HG03378 (cell line): ENCODE results near the gene DLEC1.
A peak's percentile ranks its signal among the peaks of the same experiment; 100 is the strongest.
"Not testable (repeated sequence)": the region's sequence is repeated elsewhere in the genome, so short reads cannot be mapped to it uniquely, and the experiment has no call there.

Source experiments
- ATAC-seq: cut with Tn5 transposase; IDR thresholded peaks from one replicate; pipeline ENCODE4 v1.9.1; 2021; ENCODE audit warnings: mild to moderate bottlenecking, moderate library complexity; ENCODE audit not compliant: unreplicated experiment

DLEC1 gene

GRCh38 chr3:38151667-38152265, 112.8 kb downstream of the DLEC1 start:
- no peak for ATAC-seq

GRCh38 chr3:38152609-38153008, 113.6 kb downstream of the DLEC1 start:
- ATAC-seq: no peak

DNA sequence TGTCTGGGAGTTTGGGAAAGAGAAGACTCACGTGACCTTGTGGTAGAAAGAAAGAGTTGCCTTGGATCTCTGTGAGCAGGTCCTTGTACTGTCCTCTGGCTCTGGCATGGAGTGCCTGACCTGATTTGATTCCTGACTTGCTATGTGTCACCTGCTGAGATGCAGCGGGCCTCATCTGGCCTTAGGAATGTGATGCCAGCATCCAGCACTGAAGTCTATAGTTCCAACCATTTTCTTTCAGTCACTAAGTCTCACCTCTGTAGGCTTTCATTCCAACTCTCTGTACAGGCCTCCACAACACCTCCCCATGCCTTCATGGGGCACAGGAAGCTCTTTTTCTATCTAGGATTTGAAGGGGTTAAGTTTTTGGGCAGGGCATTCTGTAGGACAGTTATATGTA, 114.2 kb downstream of the DLEC1 start:
- ATAC-seq: no peak

DNA sequence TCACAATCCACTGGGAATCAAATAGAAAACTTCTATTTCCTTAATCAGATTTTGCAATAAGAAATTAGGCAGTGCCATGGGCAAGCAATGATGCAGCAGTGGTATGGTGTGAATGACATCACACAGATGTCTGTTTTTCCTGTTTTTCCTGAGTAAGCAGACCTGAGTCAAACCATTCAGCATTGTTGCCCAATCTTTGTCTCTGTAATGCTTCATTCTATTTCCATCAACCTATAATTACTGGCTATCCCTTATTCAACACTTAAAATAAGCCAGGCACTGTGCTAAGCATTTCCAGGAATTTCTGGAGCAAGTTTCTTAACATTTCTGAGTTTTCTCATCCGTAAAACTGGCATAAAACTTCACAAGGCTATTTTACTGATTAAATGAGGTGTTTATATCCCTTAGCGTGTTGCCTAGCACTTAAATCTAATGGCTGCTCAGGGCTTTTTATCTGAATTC, 115.1 kb downstream of the DLEC1 start:
- ATAC-seq: no peak

GRCh38 chr3:38154625-38155255, 115.7 kb downstream of the DLEC1 start:
- no peak for ATAC-seq

GRCh38 chr3:38155825-38156224, 116.8 kb downstream of the DLEC1 start:
- ATAC-seq: no peak

DNA sequence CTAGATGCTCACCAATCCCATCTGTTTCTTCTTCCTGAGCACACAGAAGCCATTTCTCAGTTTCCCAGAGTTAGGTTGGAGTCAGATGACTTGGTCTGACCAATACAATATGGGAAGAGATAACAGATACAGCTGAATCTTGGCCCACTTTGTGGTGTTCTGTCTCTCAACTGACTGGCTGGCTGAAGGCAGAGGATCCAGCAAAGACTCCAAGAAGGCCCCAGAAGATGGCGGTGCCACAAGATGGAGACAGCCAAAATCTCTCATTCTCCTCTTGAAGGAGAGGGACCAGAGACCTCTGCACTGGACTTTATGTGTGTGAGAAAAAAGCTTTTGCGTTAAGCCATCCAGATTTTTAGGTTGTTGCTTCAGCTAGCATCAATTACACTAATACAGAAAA, 118.1 kb downstream of the DLEC1 start:
- ATAC-seq: no peak

GRCh38 chr3:38157595-38157994, 118.6 kb downstream of the DLEC1 start:
- no peak for ATAC-seq

- ATAC-seq: no peak
These were observed 119.5 kb downstream of the DLEC1 start for GRCh38 chr3:38158472-38158871.

- ATAC-seq: not testable (repeated sequence)
These were observed 121.7 kb downstream of the DLEC1 start for GRCh38 chr3:38160704-38161103.

DNA sequence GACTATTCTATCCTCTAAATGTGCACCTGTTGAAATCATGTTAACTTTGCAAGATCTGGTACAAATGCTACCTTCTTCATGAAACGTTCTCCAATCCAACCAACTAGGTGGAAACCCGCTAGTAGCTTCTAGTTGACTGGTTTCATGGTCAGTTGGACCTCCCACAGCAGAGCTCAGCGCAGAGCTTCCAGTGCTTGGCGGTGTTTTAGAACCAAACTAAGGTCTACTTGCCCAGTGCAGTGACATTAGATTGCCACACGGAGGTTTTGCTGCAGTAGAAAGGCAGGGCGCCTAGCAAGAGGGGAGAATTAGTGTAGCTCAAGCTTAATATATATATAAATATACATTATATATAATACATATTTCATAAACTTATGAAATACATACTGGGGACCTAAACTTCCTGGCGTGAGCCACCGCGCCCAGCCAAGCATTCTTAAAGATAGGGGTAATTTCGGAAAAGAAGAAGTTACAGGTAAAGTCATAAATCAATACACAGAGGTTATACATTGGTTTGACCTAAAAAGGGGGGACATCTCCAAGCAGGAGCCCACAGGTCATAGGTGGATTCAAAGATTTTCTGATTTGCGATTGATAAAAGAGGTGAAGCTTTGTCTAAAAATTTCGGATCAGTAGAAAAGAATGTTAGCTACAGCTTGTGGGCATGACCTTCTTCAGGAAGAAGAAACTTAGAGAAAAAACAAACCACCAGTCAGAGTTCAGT, 124.3 kb downstream of the DLEC1 start:
- ATAC-seq: no peak

- ATAC-seq: no peak
These were observed 125.0 kb downstream of the DLEC1 start for GRCh38 chr3:38163841-38164642.

DNA sequence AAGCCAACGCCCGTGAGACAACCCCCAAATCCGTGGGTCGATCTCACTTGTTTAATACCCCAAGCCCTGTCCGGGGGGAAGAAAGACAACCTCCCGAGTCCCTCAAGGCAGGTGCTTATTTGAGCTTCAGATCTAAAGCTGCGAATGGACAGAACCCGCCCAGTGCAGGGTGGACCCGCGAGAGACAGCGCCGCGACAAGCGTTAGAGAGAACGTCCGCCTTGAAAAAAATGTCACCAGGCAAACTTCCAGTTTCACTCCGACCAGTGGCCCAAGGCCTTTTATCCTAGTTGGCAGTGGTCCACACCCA, 125.6 kb downstream of the DLEC1 start:
- no peak for ATAC-seq

GRCh38 chr3:38164952-38165721, 126.1 kb downstream of the DLEC1 start, which contains the start of gene OXSR1:
Gene OXSR1, plus strand, starts transcription at chr3:38165537. Its CDS starts 340 bp downstream, at chr3:38165877.
- peak; percentile 96 for ATAC-seq

DNA sequence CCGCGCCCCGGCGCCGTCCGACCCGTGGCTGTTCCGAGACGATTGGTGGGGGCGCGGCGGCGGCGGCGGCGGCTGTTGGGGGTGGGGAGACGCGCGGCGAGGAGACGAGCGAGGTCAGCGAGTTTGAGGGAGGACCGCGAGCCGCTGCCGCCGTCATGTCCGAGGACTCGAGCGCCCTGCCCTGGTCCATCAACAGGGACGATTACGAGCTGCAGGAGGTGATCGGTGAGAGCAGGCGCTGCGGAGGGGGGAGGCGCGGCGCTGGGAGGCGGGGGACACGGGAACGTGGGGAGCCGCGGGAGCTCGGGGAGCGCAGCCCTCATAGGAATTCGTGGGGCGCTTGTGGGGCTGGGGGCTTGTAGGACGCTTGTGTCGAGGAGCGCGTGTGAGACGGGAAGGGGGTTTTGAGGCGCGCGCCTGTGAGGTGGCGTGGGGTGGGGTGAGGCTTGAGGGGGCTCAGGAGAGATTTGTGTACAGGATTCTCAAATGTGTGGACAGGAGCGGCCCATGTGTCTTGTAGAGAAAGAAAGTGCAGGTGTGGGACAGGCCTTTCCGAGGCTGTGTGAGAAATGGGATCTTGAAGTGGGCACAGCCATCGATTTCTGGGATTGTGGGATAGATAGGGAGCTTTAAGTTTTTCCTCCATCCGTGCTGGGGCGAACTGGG, 126.8 kb downstream of the DLEC1 start:
- ATAC-seq: no peak

DNA sequence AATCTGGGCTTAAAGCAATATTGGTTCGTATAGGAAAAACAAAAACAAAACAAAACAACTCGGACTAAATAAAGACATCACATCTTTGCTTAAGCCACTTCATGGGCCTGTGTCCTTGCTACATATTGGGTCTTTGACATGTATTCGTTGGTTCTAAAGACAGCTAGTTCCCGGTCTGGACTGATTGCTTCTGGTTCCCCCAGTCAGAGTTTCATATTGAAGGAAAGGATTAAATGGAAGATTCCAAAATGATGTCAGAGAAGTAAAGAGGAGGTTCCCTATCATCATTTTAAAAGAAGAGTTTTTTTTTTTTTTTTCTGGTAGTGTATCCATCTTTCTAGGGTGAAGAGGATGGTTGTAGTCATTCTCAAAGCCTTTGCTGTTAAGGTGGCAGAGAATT, 128.6 kb downstream of the DLEC1 start:
- no peak for ATAC-seq

GRCh38 chr3:38168151-38169026, 129.4 kb downstream of the DLEC1 start:
- ATAC-seq: no peak

DNA sequence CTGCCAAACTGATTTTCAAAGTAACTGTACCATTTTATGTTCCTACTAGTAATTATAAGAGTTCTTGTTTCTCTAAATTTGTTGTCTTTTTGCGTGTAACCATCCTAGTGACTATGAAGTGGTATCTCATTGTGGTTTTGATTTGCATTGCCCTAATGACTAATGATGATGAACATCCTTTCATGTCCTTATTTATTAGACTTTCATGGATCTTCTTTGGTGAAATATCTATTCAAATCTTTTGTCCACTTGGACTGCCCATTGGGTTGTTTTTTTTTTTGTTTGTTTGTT, 130.0 kb downstream of the DLEC1 start:
- ATAC-seq: no peak

DNA sequence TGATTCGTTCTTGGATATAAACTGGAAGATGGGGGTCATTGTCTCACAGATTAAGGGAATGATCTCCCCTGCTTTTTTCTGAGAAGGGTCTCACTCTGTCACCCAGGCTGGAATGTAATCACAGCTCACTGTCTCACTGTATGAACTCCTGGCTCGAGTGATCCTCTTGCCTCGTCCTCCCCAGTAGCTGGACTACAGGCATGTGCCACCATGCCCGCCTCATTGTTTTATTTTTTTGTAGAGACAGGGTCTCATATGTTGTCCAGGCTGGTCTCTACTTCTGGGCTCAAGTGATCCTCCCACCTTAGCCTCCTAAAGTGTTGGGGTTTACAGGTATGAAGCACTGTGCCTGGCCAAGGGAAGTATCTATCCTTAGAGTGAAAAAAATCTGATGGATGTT, 131.7 kb downstream of the DLEC1 start:
- no peak for ATAC-seq
